Keratinocyte (primary cell): ENCODE data around the gene GOLGA6L10.

Experiments used
- CTCF ChIP-seq, 3 experiments: IDR thresholded peaks in 1 of 3; conservative IDR thresholded peaks in 1 of 3; optimal IDR thresholded peaks in 1 of 3; 2 replicates in 2 of 3; 3 replicates in 1 of 3; pipeline versions ENCODE3 to v1.5.1; 2011; ENCODE audit warnings: low read length in 3 of 3, mild to moderate bottlenecking in 3 of 3, moderate library complexity in 2 of 3, control low read depth in 1 of 3, inconsistent platforms in 1 of 3; ENCODE audit not compliant: insufficient read depth in 2 of 3; ENCODE audit errors: extremely low read depth in 1 of 3
- EZH2 ChIP-seq: IDR thresholded peaks from one replicate; pipeline ENCODE4 v1.6.1; 2012; ENCODE audit warnings: inconsistent platforms, mild to moderate bottlenecking, low read length, moderate library complexity

GRCh38 chr15:82307714-82308081, 41.6 kb downstream of the GOLGA6L10 start:
- no peak for TF ChIP-seq CTCF (optimal IDR thresholded peaks at IDR 0.05 in 1 of 3, IDR thresholded peaks at IDR 0.05 in 1 of 3, conservative IDR thresholded peaks at IDR 0.05 in 1 of 3; ENCODE audit: extremely low read depth in 1 of 3, insufficient read depth in 2 of 3, low read length in 3 of 3)
- TF ChIP-seq EZH2: no peak
